ENCODE data around the gene PERM1.

DNA sequence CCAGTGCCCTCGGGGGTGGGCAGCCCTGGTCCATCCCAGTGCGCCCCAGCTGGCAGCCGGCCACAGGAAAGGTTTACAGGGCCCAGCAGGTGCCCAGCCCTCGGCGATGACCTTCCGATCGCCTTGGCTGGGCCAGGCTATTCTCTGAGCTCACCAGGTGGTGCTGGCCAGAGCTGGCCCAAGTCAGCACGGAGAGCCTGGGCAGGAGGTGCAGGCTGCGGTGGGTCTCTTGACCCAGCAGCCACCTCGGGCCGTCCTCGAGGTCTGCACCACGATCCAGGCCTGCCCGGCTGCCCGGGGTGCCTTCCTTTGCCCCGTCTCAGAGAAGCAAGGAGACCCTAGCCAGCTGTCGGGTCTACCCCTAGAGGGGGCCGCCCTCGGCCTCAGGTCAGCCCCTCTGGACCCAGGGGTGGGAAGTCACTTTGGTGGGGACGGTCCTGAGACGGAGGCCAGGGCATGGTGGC is 370 bp downstream of the PERM1 start:
- TF ChIP-seq CTCF (IDR thresholded peaks at IDR 0.05) (no peak), SIN3A (IDR thresholded peaks at IDR 0.05; ENCODE audit: borderline replicate concordance, insufficient read depth, low read depth, low read length) (no peak), POLR2AphosphoS5 (IDR thresholded peaks at IDR 0.05; ENCODE audit: low read depth, low read length) (no peak)

Measured in Panc1 (cell line).